Measurements from ENCODE around the gene SPRYD4.

The SPRYD4 gene

DNA sequence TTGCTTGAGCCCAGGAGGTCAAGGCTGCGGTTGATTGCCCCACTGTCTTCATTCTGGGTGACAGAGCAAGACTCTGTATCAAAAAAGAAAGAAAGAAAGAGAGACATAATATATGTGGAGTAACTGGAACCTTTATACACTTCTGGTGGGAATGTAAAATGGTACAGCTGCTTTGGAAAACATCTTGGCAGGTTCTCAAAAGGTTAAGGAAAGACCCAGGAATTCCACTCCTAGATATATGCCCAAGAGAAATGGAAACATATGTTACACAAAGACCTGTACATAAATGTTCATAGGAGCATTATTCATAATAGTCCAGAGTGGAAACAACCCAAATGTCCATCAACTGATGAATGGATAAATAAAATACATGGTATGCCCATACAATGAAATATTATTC lies 60.5 kb downstream of the SPRYD4 start:
- Histone ChIP-seq H3K36me3 (ENCODE audit: insufficient read depth, low read length) (no peaks in the 10 kb centered on the region), H3K4me3 (ENCODE audit: low read depth in 1 of 2, low read length in 2 of 2) (no peak overlapping the region), H3K27ac (ENCODE audit: low read depth, low read length) (no peak overlapping the region), H3K4me1 (ENCODE audit: insufficient read depth, low read length) (peaks cover 23% of the 10 kb centered on the region), H3K9ac (ENCODE audit: low read length) (no peak overlapping the region), H3K27me3 (ENCODE audit: control insufficient read depth in 1 of 2, insufficient read depth in 2 of 2, low read length in 2 of 2) (no peaks in the 10 kb centered on the region), H3K9me3 (ENCODE audit: low read length) (no peaks in the 10 kb centered on the region)
